ENCODE data around the gene UFSP1. TPM values are rescaled to one million over a fixed set of nuclear protein-coding genes. Genes with fewer than 3 reads are reported as not detected.
"Not testable (repeated sequence)": the region's sequence is repeated elsewhere in the genome, so short reads cannot be mapped to it uniquely, and the experiment has no call there.

The UFSP1 gene
- total RNA-seq, 2 experiments from 2014 or later, result 0.64 to 1.4 TPM

- CTCF ChIA-PET, result interaction anchor here (0.6 kb wide), 1 partner anchor 374 kb away, joined by 3 read pairs; no protein-coding TSS in a partner anchor
- intact Hi-C loops (cut with micrococcal nuclease); H3K9me3 Mint-ChIP-seq: not testable (repeated sequence)
Measured at GRCh38 chr7:100910443-100910842, 20.9 kb upstream of the UFSP1 start.

GRCh38 chr7:100908512-100908911 lies 19.0 kb upstream of the UFSP1 start:
- Mint-ChIP-seq H3K27ac (no peak overlapping the region), H3K9me3 (no peaks in the 10 kb centered on the region), H3K27me3 (ENCODE audit: low read depth) (peaks cover 3% of the 10 kb centered on the region), H3K36me3 (ENCODE audit: low read depth) (no peaks in the 10 kb centered on the region), H3K4me1 (ENCODE audit: low read depth) (no peaks in the 10 kb centered on the region), H3K4me3 (no peak overlapping the region)
- intact Hi-C loops (cut with micrococcal nuclease), result no loop called here
- CTCF ChIA-PET, result no interaction called here
- DNase-seq, result no peak

More at GRCh38 chr7:100910443-100910842, 20.9 kb upstream of the UFSP1 start:
- DNase-seq; H3K27ac Mint-ChIP-seq; H3K4me3 Mint-ChIP-seq; H3K36me3 Mint-ChIP-seq (ENCODE audit: low read depth); H3K4me1 Mint-ChIP-seq (ENCODE audit: low read depth); H3K27me3 Mint-ChIP-seq (ENCODE audit: low read depth): not testable (repeated sequence)

DNA sequence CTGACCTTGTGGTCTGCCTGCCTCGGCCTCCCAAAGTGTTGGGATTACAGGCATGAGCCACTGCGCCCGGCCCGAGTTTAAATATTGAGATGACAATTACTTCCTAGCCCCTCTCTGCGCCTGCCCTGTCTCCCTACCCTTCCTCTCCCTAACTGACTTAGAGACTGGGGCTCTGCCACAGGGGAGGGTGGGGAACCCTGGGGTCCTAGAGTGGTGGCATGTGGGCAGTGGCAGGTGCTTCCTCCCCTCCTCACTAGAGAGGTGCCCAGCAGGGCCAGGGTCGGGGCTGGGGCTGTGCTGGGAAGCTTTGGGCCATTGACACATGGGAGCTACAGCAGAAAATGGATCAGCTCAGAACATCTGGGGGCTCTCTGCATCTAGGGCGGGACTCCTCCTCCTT lies 13.1 kb upstream of the UFSP1 start:
- no peak overlapping the region for H3K4me3 Mint-ChIP-seq
- H3K36me3 Mint-ChIP-seq (ENCODE audit: low read depth), result no peaks in the 10 kb centered on the region
- H3K27ac Mint-ChIP-seq, result no peak overlapping the region
- no peaks in the 10 kb centered on the region for H3K9me3 Mint-ChIP-seq
- CTCF ChIA-PET, result interaction anchor here (1.0 kb wide), 1 partner anchor 9 kb away, joined by 3 read pairs; no protein-coding TSS in a partner anchor
- no peaks in the 10 kb centered on the region for H3K4me1 Mint-ChIP-seq (ENCODE audit: low read depth)
- intact Hi-C loops (cut with micrococcal nuclease), result no loop called here
- H3K27me3 Mint-ChIP-seq (ENCODE audit: low read depth), result peaks cover 14% of the 10 kb centered on the region
- no peak for DNase-seq

DNA sequence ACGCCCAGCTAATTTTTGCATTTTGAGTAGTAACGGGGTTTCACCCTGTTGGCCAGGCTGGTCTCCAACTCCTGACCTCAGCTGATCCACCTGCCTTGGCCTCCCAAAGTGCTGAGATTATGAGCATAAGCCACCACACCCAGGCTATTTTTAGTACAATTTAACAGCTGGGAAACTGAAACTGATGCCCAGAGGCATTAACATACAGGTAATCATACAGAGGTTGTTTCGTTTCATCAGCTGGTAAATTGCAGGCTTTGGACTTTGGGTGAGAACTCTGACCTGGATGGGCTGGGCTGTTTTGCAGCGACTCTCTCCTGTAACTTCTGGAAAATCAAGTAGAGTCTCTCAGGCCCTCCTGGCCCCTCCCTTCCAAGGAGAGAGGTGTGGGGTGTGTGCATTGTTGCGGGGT lies 12.4 kb upstream of the UFSP1 start:
- Mint-ChIP-seq H3K4me3 (no peak overlapping the region), H3K27me3 (ENCODE audit: low read depth) (peaks cover 17% of the 10 kb centered on the region), H3K9me3 (no peaks in the 10 kb centered on the region), H3K4me1 (ENCODE audit: low read depth) (peaks cover 2% of the 10 kb centered on the region), H3K36me3 (ENCODE audit: low read depth) (no peaks in the 10 kb centered on the region), H3K27ac (no peak overlapping the region)
- CTCF ChIA-PET, result no interaction called here
- DNase-seq, result no peak
- intact Hi-C loops (cut with micrococcal nuclease), result no loop called here

DNA sequence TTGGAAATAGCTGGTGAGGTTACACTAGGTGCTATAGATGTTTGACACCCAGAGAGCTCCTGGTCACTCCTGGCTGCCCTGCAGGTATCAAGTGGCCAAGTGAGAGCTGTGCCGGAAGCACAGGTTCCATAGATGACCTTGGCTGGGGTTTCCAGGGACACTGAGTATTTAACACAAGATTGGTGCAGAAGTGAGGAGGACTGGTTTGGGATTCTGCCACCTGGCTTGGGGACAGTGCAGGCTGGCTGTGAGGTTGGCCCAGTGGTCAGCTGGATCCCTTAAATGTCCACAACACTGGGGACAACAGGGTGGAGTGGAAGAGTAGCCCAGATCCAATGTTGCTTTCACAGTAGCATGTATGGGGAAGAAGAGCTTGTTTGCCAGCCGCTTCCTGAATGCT lies 11.5 kb upstream of the UFSP1 start:
- H3K9me3 Mint-ChIP-seq, result no peaks in the 10 kb centered on the region
- intact Hi-C loops (cut with micrococcal nuclease), result no loop called here
- no peaks in the 10 kb centered on the region for H3K36me3 Mint-ChIP-seq (ENCODE audit: low read depth)
- H3K4me3 Mint-ChIP-seq, result no peak overlapping the region
- H3K4me1 Mint-ChIP-seq (ENCODE audit: low read depth), result peaks cover 6% of the 10 kb centered on the region
- no peak for DNase-seq
- CTCF ChIA-PET, result interaction anchor here (0.5 kb wide), 1 partner anchor 100 kb away, joined by 3 read pairs; no protein-coding TSS in a partner anchor
- no peak overlapping the region for H3K27ac Mint-ChIP-seq
- H3K27me3 Mint-ChIP-seq (ENCODE audit: low read depth), result peaks cover 22% of the 10 kb centered on the region

DNA sequence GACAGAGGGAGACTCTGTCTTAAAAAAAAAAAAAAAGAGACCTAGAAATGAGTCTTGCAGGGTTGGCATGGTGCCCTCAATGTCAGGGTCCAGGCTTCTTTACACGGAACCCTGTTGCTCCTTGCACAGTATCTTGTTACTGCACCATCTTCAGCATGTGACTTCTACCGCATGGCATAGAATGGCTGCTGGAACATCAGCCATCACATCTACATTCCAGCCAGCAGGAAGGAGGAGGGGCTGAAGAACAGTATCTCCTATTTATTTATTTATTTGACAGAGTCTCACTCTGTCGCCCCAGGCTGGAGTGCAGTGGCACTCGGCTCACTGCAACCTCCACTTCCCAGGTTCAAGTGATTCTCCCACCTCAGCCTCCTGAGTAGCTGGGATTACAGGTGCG lies 9.9 kb upstream of the UFSP1 start:
- Mint-ChIP-seq H3K27me3 (ENCODE audit: low read depth) (peaks cover 24% of the 10 kb centered on the region), H3K9me3 (no peaks in the 10 kb centered on the region), H3K4me3 (no peak overlapping the region), H3K27ac (no peak overlapping the region), H3K4me1 (ENCODE audit: low read depth) (peaks cover 8% of the 10 kb centered on the region), H3K36me3 (ENCODE audit: low read depth) (no peaks in the 10 kb centered on the region)
- intact Hi-C loops (cut with micrococcal nuclease), result loop anchor here (10.0 kb wide), 2 partner anchors 265 to 345 kb away; partner anchors contain the start of genes FIS1 and VGF
- DNase-seq, result no peak
- CTCF ChIA-PET, result interaction anchor here (1.8 kb wide), 1 partner anchor 159 kb away, joined by 19 read pairs; no protein-coding TSS in a partner anchor

- intact Hi-C loops (cut with micrococcal nuclease), result loop anchor here (10.0 kb wide), 2 partner anchors 267 to 347 kb away; partner anchors contain the start of genes FIS1 and VGF
- H3K4me3 Mint-ChIP-seq, result no peak overlapping the region
- peaks cover 29% of the 10 kb centered on the region for H3K27me3 Mint-ChIP-seq (ENCODE audit: low read depth)
- no peaks in the 10 kb centered on the region for H3K9me3 Mint-ChIP-seq
- no peaks in the 10 kb centered on the region for H3K36me3 Mint-ChIP-seq (ENCODE audit: low read depth)
- H3K4me1 Mint-ChIP-seq (ENCODE audit: low read depth), result peaks cover 8% of the 10 kb centered on the region
- CTCF ChIA-PET, result interaction anchor here (0.6 to 1.8 kb wide), 6 partner anchors 11 to 180 kb away, joined by 3 to 19 read pairs (median 4); no protein-coding TSS in a partner anchor
- H3K27ac Mint-ChIP-seq, result no peak overlapping the region
- no peak for DNase-seq
Measured at GRCh38 chr7:100897772-100898454, 8.4 kb upstream of the UFSP1 start.

- peak; percentile 59 for DNase-seq
- Mint-ChIP-seq H3K4me1 (ENCODE audit: low read depth) (peaks cover 8% of the 10 kb centered on the region), H3K36me3 (ENCODE audit: low read depth) (no peaks in the 10 kb centered on the region), H3K27me3 (ENCODE audit: low read depth) (peaks cover 36% of the 10 kb centered on the region), H3K27ac (no peak overlapping the region), H3K9me3 (no peaks in the 10 kb centered on the region), H3K4me3 (peak overlapping the region; percentile 38)
- intact Hi-C loops (cut with micrococcal nuclease), result loop anchor here (10.0 kb wide), 2 partner anchors 268 to 348 kb away; partner anchors contain the start of genes FIS1 and VGF
- CTCF ChIA-PET, result interaction anchor here (0.6 to 1.5 kb wide), 2 partner anchors 10 to 157 kb away, joined by 3 to 4 read pairs; no protein-coding TSS in a partner anchor
Measured at GRCh38 chr7:100896732-100897608, 7.5 kb upstream of the UFSP1 start.

- DNase-seq, result no peak
- H3K4me1 Mint-ChIP-seq (ENCODE audit: low read depth), result peaks cover 12% of the 10 kb centered on the region
- no peaks in the 10 kb centered on the region for H3K36me3 Mint-ChIP-seq (ENCODE audit: low read depth)
- CTCF ChIA-PET, result interaction anchor here (0.6 to 3.7 kb wide), 2 partner anchors 158 to 163 kb away, joined by 4 to 20 read pairs; no protein-coding TSS in a partner anchor
- H3K4me3 Mint-ChIP-seq, result peak overlapping the region; percentile 59
- intact Hi-C loops (cut with micrococcal nuclease), result loop anchor here (1.0 to 10.0 kb wide), 4 partner anchors 70 to 349 kb away; partner anchors contain the start of genes FIS1 and VGF
- H3K27me3 Mint-ChIP-seq (ENCODE audit: low read depth), result peaks cover 42% of the 10 kb centered on the region
- H3K27ac Mint-ChIP-seq, result no peak overlapping the region
- no peaks in the 10 kb centered on the region for H3K9me3 Mint-ChIP-seq
Measured at GRCh38 chr7:100895956-100896731, 6.6 kb upstream of the UFSP1 start.

GRCh38 chr7:100895701-100895955 lies 6.1 kb upstream of the UFSP1 start, which contains the start of gene ACHE:
Gene ACHE, minus strand, starts transcription at chr7:100895888. Its CDS starts 1,656 bp downstream, at chr7:100894232.
- no peak for DNase-seq
- Mint-ChIP-seq H3K4me1 (ENCODE audit: low read depth) (peaks cover 14% of the 10 kb centered on the region), H3K27me3 (ENCODE audit: low read depth) (peaks cover 37% of the 10 kb centered on the region), H3K4me3 (peak within 1 kb of the TSS; percentile 59), H3K27ac (no peak within 1 kb of the TSS), H3K9me3 (no peaks in the 10 kb centered on the region), H3K36me3 (ENCODE audit: low read depth) (no peaks in the 10 kb centered on the region)
- CTCF ChIA-PET, result interaction anchor here (3.7 kb wide), 1 partner anchor 163 kb away, joined by 20 read pairs; no protein-coding TSS in a partner anchor
- intact Hi-C loops (cut with micrococcal nuclease), result loop anchor here (1.0 to 10.0 kb wide), 4 partner anchors 71 to 349 kb away; partner anchors contain the start of genes FIS1 and VGF

- peak; percentile 47 for DNase-seq
- intact Hi-C loops (cut with micrococcal nuclease), result loop anchor here (1.0 to 10.0 kb wide), 5 partner anchors 71 to 350 kb away; partner anchors contain the start of genes FIS1 and VGF
- CTCF ChIA-PET, result interaction anchor here (0.6 to 3.7 kb wide), 4 partner anchors 70 to 1530 kb away, joined by 3 to 20 read pairs (median 6); no protein-coding TSS in a partner anchor
- Mint-ChIP-seq H3K9me3 (no peaks in the 10 kb centered on the region), H3K4me1 (ENCODE audit: low read depth) (peaks cover 19% of the 10 kb centered on the region), H3K27ac (no peak overlapping the region), H3K27me3 (ENCODE audit: low read depth) (peaks cover 36% of the 10 kb centered on the region), H3K4me3 (no peak overlapping the region), H3K36me3 (ENCODE audit: low read depth) (no peaks in the 10 kb centered on the region)
Measured at GRCh38 chr7:100894860-100895700, 5.6 kb upstream of the UFSP1 start.

All from activated naive CD4-positive, alpha-beta T cell treated with anti-CD3 and anti-CD28 coated beads for 36 hours (primary cell).